Peyer's patch (tissue), 4 donors: ENCODE measurements around the gene ABCD1. TPM values are rescaled to one million over a fixed set of nuclear protein-coding genes. Genes with fewer than 3 reads are reported as not detected.
A peak's percentile ranks its signal among the peaks of the same experiment; 100 is the strongest.
"Not testable (repeated sequence)": the region's sequence is repeated elsewhere in the genome, so short reads cannot be mapped to it uniquely, and the experiment has no call there.

Source experiments
- DNase-seq, 3 donors: peaks; one replicate each; pipeline ENCODE4 v3.0.0-alpha.2; 2017 to 2019
- H3K27ac ChIP-seq, 4 donors: fragments of 200-600 bp; sonication (generic); one replicate each; pipeline ENCODE4 v1.5.1; 2016 to 2019
- H3K27me3 ChIP-seq, 2 donors: fragments of 200-600 bp; sonication (generic); one replicate each; pipeline ENCODE4 v1.5.1; 2019
- H3K36me3 ChIP-seq, 3 donors: fragments of 200-600 bp; sonication (generic); one replicate each; pipeline ENCODE4 v1.5.1; 2016 to 2019
- H3K4me1 ChIP-seq, 4 donors: fragments of 200-600 bp; sonication (generic); one replicate each; pipeline ENCODE4 v1.5.1; 2016 to 2019
- H3K4me3 ChIP-seq, 4 donors: fragments of 200-600 bp; sonication (generic); 1 replicate in 3 of 4; 2 replicates in 1 of 4; pipeline ENCODE4 v1.5.1; 2016 to 2019; ENCODE audit warnings: mild to moderate bottlenecking in 1 of 4
- H3K9me3 ChIP-seq, 4 donors: fragments of 200-600 bp; sonication (generic); one replicate each; pipeline ENCODE4 v1.5.1; 2016 to 2019; ENCODE audit warnings: mild to moderate bottlenecking in 1 of 4
- POLR2A ChIP-seq, 2 donors: fragments of 450-650 bp; IDR thresholded peaks; one replicate each; pipeline ENCODE4 v1.5.1; 2017; ENCODE audit warnings: antibody characterized with exemption in 2 of 2, mild to moderate bottlenecking in 2 of 2, moderate library complexity in 2 of 2
- total RNA-seq, 4 donors: library from RNA; depleted of rRNA; stranded (reverse); fragments of >200 nt; gene quantifications; one replicate each; pipeline ENCODE4 v1.1.0, GENCODE V29; 2016
- TF ChIP-seq, protein P1 (sequence below), 6 experiments: fragments of 450-650 bp in 4 of 6; fragments of 200-600 bp in 2 of 6; sonication (generic) in 1 of 6; IDR thresholded peaks; one replicate each; pipeline ENCODE4 v1.5.1; 2017 to 2019; ENCODE audit warnings: antibody characterized with exemption in 6 of 6, mild to moderate bottlenecking in 3 of 6, moderate library complexity in 1 of 6

Gene ABCD1
- total RNA-seq, 4 donors from 2014 or later, result 14.9 to 94.2 (median 68.0) TPM

GRCh38 chrX:153697924-153698865 lies 26.5 kb upstream of the ABCD1 start:
- DNase-seq, result no peak
- TF ChIP-seq, protein P1, sequence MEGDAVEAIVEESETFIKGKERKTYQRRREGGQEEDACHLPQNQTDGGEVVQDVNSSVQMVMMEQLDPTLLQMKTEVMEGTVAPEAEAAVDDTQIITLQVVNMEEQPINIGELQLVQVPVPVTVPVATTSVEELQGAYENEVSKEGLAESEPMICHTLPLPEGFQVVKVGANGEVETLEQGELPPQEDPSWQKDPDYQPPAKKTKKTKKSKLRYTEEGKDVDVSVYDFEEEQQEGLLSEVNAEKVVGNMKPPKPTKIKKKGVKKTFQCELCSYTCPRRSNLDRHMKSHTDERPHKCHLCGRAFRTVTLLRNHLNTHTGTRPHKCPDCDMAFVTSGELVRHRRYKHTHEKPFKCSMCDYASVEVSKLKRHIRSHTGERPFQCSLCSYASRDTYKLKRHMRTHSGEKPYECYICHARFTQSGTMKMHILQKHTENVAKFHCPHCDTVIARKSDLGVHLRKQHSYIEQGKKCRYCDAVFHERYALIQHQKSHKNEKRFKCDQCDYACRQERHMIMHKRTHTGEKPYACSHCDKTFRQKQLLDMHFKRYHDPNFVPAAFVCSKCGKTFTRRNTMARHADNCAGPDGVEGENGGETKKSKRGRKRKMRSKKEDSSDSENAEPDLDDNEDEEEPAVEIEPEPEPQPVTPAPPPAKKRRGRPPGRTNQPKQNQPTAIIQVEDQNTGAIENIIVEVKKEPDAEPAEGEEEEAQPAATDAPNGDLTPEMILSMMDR (IDR thresholded peaks at IDR 0.05), result no peak
- no peak for TF ChIP-seq POLR2A (IDR thresholded peaks at IDR 0.05)
- Histone ChIP-seq H3K27me3 (no peaks in the 10 kb centered on the region), H3K4me1 (peaks cover 0 to 17% (median 0%) of the 10 kb centered on the region in 4 donors), H3K9me3 (no peaks in the 10 kb centered on the region), H3K4me3 (no peak overlapping the region), H3K36me3 (peaks cover 0 to 19% (median 0%) of the 10 kb centered on the region in 3 donors), H3K27ac (peak overlapping the region in 3 of 4 donors; percentile 27 to 90 (median 90))

GRCh38 chrX:153699210-153699783 lies 25.4 kb upstream of the ABCD1 start:
- Histone ChIP-seq H3K36me3 (peaks cover 0 to 24% (median 0%) of the 10 kb centered on the region in 3 donors), H3K27ac (peak overlapping the region in 3 of 4 donors; percentile 66 to 90 (median 90)), H3K4me1 (peaks cover 0 to 28% (median 0%) of the 10 kb centered on the region in 4 donors)
- TF ChIP-seq POLR2A (IDR thresholded peaks at IDR 0.05), result peak in 1 of 2 donors; percentile 32
- H3K27me3 ChIP-seq, H3K4me3 ChIP-seq, H3K9me3 ChIP-seq: not testable (repeated sequence)
- peak in 2 of 3 donors; percentile 67 to 73 for DNase-seq

- not testable (repeated sequence) for H3K4me3 ChIP-seq, H3K27me3 ChIP-seq, H3K9me3 ChIP-seq
- TF ChIP-seq POLR2A (IDR thresholded peaks at IDR 0.05), result peak in 1 of 2 donors; percentile 17
- peaks cover 0 to 24% (median 0%) of the 10 kb centered on the region in 3 donors for H3K36me3 ChIP-seq
- peak overlapping the region in 3 of 4 donors; percentile 66 to 90 (median 90) for H3K27ac ChIP-seq
- peaks cover 0 to 29% (median 0%) of the 10 kb centered on the region in 4 donors for H3K4me1 ChIP-seq
- peak in 2 of 3 donors; percentile 66 to 80 for DNase-seq
These were observed 24.8 kb upstream of the ABCD1 start for GRCh38 chrX:153699784-153700371.

- Histone ChIP-seq H3K36me3 (peaks cover 0 to 24% (median 0%) of the 10 kb centered on the region in 3 donors), H3K27ac (peak overlapping the region in 3 of 4 donors; percentile 66 to 90 (median 90)), H3K4me1 (peaks cover 0 to 29% (median 0%) of the 10 kb centered on the region in 4 donors), H3K4me3 (no peak overlapping the region), H3K9me3 (no peaks in the 10 kb centered on the region), H3K27me3 (no peaks in the 10 kb centered on the region)
- TF ChIP-seq POLR2A (IDR thresholded peaks at IDR 0.05), result no peak
- TF ChIP-seq, protein P1 (IDR thresholded peaks at IDR 0.05), result no peak
- DNase-seq, result no peak
These were observed 24.2 kb upstream of the ABCD1 start for GRCh38 chrX:153700376-153700945.

- TF ChIP-seq, protein P1 (IDR thresholded peaks at IDR 0.05), result no peak
- TF ChIP-seq POLR2A (IDR thresholded peaks at IDR 0.05), result no peak
- Histone ChIP-seq H3K9me3 (no peaks in the 10 kb centered on the region), H3K4me1 (peaks cover 0 to 29% (median 0%) of the 10 kb centered on the region in 4 donors), H3K4me3 (no peak overlapping the region), H3K36me3 (peaks cover 0 to 24% (median 0%) of the 10 kb centered on the region in 3 donors), H3K27me3 (no peaks in the 10 kb centered on the region), H3K27ac (peak overlapping the region in 3 of 4 donors; percentile 66 to 90 (median 90))
- DNase-seq, result no peak
These were observed 23.7 kb upstream of the ABCD1 start for GRCh38 chrX:153700967-153701366.

GRCh38 chrX:153701706-153702105 lies 22.9 kb upstream of the ABCD1 start:
- H3K4me3 ChIP-seq, result no peak overlapping the region
- peak overlapping the region in 1 of 4 donors; percentile 90 for H3K27ac ChIP-seq
- no peaks in the 10 kb centered on the region for H3K27me3 ChIP-seq
- peaks cover 0 to 24% (median 0%) of the 10 kb centered on the region in 3 donors for H3K36me3 ChIP-seq
- TF ChIP-seq, protein P1 (IDR thresholded peaks at IDR 0.05), result no peak
- no peak for TF ChIP-seq POLR2A (IDR thresholded peaks at IDR 0.05)
- DNase-seq, result no peak
- no peaks in the 10 kb centered on the region for H3K9me3 ChIP-seq
- H3K4me1 ChIP-seq, result peaks cover 0 to 29% (median 0%) of the 10 kb centered on the region in 4 donors
